ENCODE results near the gene ZNF655.
"Not testable (repeated sequence)": the region's sequence is repeated elsewhere in the genome, so short reads cannot be mapped to it uniquely, and the experiment has no call there.

DNA sequence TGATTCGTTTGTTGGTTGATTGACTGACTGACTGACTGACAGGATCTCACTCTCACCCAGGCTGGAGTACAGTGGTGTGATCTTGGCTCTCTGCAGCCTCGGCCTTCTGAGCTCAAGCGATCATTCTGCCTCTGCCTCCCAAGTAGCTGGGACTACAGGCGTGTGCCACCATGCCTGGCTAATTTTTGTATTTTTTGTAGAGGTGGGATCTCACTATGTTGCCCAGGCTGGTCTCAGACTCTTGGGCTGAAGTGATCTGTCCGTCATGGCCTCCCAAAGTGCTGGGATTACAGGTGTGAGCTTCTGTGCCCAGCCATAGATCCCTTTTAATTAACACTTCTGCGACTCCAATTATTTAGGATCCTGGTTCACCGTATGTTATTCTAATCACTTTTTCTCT, 10.3 kb downstream of the ZNF655 start:
- TF ChIP-seq, protein P1, sequence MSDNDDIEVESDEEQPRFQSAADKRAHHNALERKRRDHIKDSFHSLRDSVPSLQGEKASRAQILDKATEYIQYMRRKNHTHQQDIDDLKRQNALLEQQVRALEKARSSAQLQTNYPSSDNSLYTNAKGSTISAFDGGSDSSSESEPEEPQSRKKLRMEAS (CRISPR knock-in tag; IDR thresholded peaks at IDR 0.05) = not testable (repeated sequence)
- TF ChIP-seq, protein P2, sequence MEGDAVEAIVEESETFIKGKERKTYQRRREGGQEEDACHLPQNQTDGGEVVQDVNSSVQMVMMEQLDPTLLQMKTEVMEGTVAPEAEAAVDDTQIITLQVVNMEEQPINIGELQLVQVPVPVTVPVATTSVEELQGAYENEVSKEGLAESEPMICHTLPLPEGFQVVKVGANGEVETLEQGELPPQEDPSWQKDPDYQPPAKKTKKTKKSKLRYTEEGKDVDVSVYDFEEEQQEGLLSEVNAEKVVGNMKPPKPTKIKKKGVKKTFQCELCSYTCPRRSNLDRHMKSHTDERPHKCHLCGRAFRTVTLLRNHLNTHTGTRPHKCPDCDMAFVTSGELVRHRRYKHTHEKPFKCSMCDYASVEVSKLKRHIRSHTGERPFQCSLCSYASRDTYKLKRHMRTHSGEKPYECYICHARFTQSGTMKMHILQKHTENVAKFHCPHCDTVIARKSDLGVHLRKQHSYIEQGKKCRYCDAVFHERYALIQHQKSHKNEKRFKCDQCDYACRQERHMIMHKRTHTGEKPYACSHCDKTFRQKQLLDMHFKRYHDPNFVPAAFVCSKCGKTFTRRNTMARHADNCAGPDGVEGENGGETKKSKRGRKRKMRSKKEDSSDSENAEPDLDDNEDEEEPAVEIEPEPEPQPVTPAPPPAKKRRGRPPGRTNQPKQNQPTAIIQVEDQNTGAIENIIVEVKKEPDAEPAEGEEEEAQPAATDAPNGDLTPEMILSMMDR (IDR thresholded peaks at IDR 0.05) = not testable (repeated sequence)
- not testable (repeated sequence) for TF ChIP-seq JUN (CRISPR knock-in tag; IDR thresholded peaks at IDR 0.05); TP53 (CRISPR knock-in tag; IDR thresholded peaks at IDR 0.05); NFYB (CRISPR knock-in tag; conservative IDR thresholded peaks at IDR 0.05; ENCODE audit: low read depth); GABPB1 (CRISPR knock-in tag; IDR thresholded peaks at IDR 0.05)
- TF ChIP-seq, protein P3, sequence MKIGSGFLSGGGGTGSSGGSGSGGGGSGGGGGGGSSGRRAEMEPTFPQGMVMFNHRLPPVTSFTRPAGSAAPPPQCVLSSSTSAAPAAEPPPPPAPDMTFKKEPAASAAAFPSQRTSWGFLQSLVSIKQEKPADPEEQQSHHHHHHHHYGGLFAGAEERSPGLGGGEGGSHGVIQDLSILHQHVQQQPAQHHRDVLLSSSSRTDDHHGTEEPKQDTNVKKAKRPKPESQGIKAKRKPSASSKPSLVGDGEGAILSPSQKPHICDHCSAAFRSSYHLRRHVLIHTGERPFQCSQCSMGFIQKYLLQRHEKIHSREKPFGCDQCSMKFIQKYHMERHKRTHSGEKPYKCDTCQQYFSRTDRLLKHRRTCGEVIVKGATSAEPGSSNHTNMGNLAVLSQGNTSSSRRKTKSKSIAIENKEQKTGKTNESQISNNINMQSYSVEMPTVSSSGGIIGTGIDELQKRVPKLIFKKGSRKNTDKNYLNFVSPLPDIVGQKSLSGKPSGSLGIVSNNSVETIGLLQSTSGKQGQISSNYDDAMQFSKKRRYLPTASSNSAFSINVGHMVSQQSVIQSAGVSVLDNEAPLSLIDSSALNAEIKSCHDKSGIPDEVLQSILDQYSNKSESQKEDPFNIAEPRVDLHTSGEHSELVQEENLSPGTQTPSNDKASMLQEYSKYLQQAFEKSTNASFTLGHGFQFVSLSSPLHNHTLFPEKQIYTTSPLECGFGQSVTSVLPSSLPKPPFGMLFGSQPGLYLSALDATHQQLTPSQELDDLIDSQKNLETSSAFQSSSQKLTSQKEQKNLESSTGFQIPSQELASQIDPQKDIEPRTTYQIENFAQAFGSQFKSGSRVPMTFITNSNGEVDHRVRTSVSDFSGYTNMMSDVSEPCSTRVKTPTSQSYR (CRISPR knock-in tag; IDR thresholded peaks at IDR 0.05) = not testable (repeated sequence)
- TF ChIP-seq, protein P4, sequence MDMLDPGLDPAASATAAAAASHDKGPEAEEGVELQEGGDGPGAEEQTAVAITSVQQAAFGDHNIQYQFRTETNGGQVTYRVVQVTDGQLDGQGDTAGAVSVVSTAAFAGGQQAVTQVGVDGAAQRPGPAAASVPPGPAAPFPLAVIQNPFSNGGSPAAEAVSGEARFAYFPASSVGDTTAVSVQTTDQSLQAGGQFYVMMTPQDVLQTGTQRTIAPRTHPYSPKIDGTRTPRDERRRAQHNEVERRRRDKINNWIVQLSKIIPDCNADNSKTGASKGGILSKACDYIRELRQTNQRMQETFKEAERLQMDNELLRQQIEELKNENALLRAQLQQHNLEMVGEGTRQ (CRISPR knock-in tag; IDR thresholded peaks at IDR 0.05) = not testable (repeated sequence)

Data from WTC11 (cell line).